Breast epithelium (tissue), 4 donors: ENCODE measurements around the gene RIMS1. TPM values are rescaled to one million over a fixed set of nuclear protein-coding genes. Genes with fewer than 3 reads are reported as not detected.

Source experiments
- DNase-seq, 2 donors: peaks; one replicate each; pipeline ENCODE4 v3.0.0-alpha.2; 2019; ENCODE audit warnings: low spot score in 2 of 2
- H3K27ac ChIP-seq, 2 donors: fragments of 200-600 bp; sonication (generic) in 1 of 2; one replicate each; pipeline ENCODE4 v1.5.1; 2016 to 2019; ENCODE audit warnings: mild to moderate bottlenecking in 1 of 2
- H3K27me3 ChIP-seq, 2 donors: fragments of 200-600 bp; sonication (generic) in 1 of 2; one replicate each; pipeline versions ENCODE4 v1.5.1 to v1.6.0; 2017 to 2019; ENCODE audit warnings: control low read depth in 1 of 2, mild to moderate bottlenecking in 1 of 2
- H3K36me3 ChIP-seq: fragments of 200-600 bp; one replicate; pipeline ENCODE4 v1.5.1; 2019
- H3K4me1 ChIP-seq, 2 donors: fragments of 200-600 bp; sonication (generic); one replicate each; pipeline ENCODE4 v1.5.1; 2016 to 2019; ENCODE audit warnings: control low read depth in 1 of 2
- H3K4me3 ChIP-seq, 3 donors: fragments of 200-600 bp; sonication (generic); 1 replicate in 2 of 3; 2 replicates in 1 of 3; pipeline ENCODE4 v1.5.1; 2016 to 2019; ENCODE audit warnings: mild to moderate bottlenecking in 3 of 3, moderate library complexity in 2 of 3
- H3K9me3 ChIP-seq, 2 donors: fragments of 200-600 bp; sonication (generic) in 1 of 2; one replicate each; pipeline ENCODE4 v1.5.1; 2016 to 2019; ENCODE audit warnings: control low read depth in 1 of 2
- POLR2AphosphoS5 ChIP-seq, 3 donors: sonication (generic); formaldehyde crosslinking; IDR thresholded peaks; one replicate each; pipeline ENCODE4 v1.6.1; 2017; ENCODE audit warnings: antibody characterized with exemption in 3 of 3
- intact Hi-C: fragments of 100-400 bp; cut with DNase I; formaldehyde crosslinking; loops from one replicate; pipeline ENCODE4 v1.15.1; 2023; ENCODE audit warnings: low total_unique reads
- total RNA-seq, 3 donors: library from RNA; depleted of rRNA; stranded (reverse); fragments of >200 nt; gene quantifications; one replicate each; pipeline ENCODE4 v1.1.0, GENCODE V29; 2016

Gene RIMS1
- total RNA-seq, 3 donors from 2014 or later, result 1.3 to 4.0 (median 2.6) TPM

GRCh38 chr6:72446430-72446829 is 560.1 kb downstream of the RIMS1 start:
- Histone ChIP-seq H3K27ac (no peak overlapping the region), H3K9me3 (no peaks in the 10 kb centered on the region), H3K4me1 (no peaks in the 10 kb centered on the region), H3K36me3 (no peaks in the 10 kb centered on the region), H3K27me3 (no peaks in the 10 kb centered on the region), H3K4me3 (no peak overlapping the region)
- intact Hi-C loops, result no loop called here
- no peak for TF ChIP-seq POLR2AphosphoS5 (IDR thresholded peaks at IDR 0.05)
- DNase-seq, result no peak
